OCI-LY3 (cell line): ENCODE results near the gene AGBL5.

Source experiments
- EZH2phosphoT487 ChIP-seq: fragments of 200-600 bp; shearing (Covaris generic); IDR thresholded peaks from 2 replicates; pipeline ENCODE4 v1.6.1; 2018; ENCODE audit warnings: antibody characterized with exemption, mixed run types, low read depth
- TF ChIP-seq, protein P1 (sequence below): fragments of 200-600, 300-600 bp; sonication (generic); IDR thresholded peaks from 2 replicates; pipeline ENCODE4 v1.5.1; 2014; ENCODE audit warnings: antibody characterized with exemption, low read length, low read depth

DNA sequence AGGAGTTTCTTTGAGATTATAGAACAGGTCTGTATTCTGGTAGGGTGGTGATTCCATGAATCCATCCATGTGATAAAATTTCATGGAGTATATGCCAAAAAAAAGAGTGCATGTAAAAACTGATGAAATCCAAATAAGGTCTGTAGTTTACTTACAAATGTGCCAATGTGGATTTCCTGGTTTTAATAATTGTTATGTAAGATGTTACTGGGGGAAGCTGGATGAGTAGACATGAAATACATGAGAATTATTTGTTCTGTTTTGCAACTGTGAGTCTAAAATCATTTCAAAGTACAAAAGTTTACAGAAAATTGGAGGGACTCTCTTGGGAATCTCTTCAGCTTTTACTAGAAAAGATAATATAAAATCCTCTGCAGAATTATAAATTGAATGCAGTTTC, 42.4 kb upstream of the AGBL5 start:
- TF ChIP-seq, protein P1, sequence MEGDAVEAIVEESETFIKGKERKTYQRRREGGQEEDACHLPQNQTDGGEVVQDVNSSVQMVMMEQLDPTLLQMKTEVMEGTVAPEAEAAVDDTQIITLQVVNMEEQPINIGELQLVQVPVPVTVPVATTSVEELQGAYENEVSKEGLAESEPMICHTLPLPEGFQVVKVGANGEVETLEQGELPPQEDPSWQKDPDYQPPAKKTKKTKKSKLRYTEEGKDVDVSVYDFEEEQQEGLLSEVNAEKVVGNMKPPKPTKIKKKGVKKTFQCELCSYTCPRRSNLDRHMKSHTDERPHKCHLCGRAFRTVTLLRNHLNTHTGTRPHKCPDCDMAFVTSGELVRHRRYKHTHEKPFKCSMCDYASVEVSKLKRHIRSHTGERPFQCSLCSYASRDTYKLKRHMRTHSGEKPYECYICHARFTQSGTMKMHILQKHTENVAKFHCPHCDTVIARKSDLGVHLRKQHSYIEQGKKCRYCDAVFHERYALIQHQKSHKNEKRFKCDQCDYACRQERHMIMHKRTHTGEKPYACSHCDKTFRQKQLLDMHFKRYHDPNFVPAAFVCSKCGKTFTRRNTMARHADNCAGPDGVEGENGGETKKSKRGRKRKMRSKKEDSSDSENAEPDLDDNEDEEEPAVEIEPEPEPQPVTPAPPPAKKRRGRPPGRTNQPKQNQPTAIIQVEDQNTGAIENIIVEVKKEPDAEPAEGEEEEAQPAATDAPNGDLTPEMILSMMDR = no peak
- TF ChIP-seq EZH2phosphoT487 = no peak
